Astrocyte of the spinal cord (primary cell): ENCODE results near the gene GLP2R.

Experiments
- DNase-seq: peaks from one replicate; pipeline ENCODE4 v3.0.0; 2011; ENCODE audit warnings: low read depth, low spot score
- H3K4me3 ChIP-seq: 2 replicates; pipeline ENCODE4 v1.5.1; 2011; ENCODE audit warnings: low read depth, mild to moderate bottlenecking, low read length, moderate library complexity
- CTCF ChIP-seq: IDR thresholded peaks from 2 replicates; pipeline ENCODE4 v1.5.1; 2012; ENCODE audit warnings: low read depth, mild to moderate bottlenecking, low read length, inconsistent platforms
- in situ Hi-C: cut with HindIII; loops from 2 replicates; pipeline ENCODE4 v1.10.0; 2017; ENCODE audit warnings: low sequenced_read_pairs

Gene GLP2R

GRCh38 chr17:9862220-9862619, 36.5 kb downstream of the GLP2R start:
- DNase-seq: no peak
- no peak for TF ChIP-seq CTCF
- in situ Hi-C loops: no loop called here
- no peak overlapping the region for H3K4me3 ChIP-seq

- TF ChIP-seq CTCF: no peak
- DNase-seq: no peak
- no peak overlapping the region for H3K4me3 ChIP-seq
- in situ Hi-C loops: no loop called here
Observed at GRCh38 chr17:9862949-9863348, 37.2 kb downstream of the GLP2R start.

- no peak for DNase-seq
- in situ Hi-C loops: no loop called here
- H3K4me3 ChIP-seq: no peak overlapping the region
- TF ChIP-seq CTCF: no peak
Observed at GRCh38 chr17:9865586-9865985, 39.9 kb downstream of the GLP2R start.

- no peak for TF ChIP-seq CTCF
- in situ Hi-C loops: no loop called here
- DNase-seq: no peak
- H3K4me3 ChIP-seq: no peak overlapping the region
Observed at GRCh38 chr17:9868552-9868951, 42.8 kb downstream of the GLP2R start.

- DNase-seq: no peak
- H3K4me3 ChIP-seq: no peak overlapping the region
- TF ChIP-seq CTCF: no peak
- in situ Hi-C loops: no loop called here
Observed at GRCh38 chr17:9872852-9873251, 47.1 kb downstream of the GLP2R start.

- no peak for TF ChIP-seq CTCF
Observed at GRCh38 chr17:9874722-9875121, 49.0 kb downstream of the GLP2R start.

GRCh38 chr17:9875441-9875840, 49.7 kb downstream of the GLP2R start:
- DNase-seq: peak; percentile 89
- in situ Hi-C loops: no loop called here

More at GRCh38 chr17:9874722-9875121, 49.0 kb downstream of the GLP2R start:
- in situ Hi-C loops: no loop called here
- H3K4me3 ChIP-seq: no peak overlapping the region
- DNase-seq: no peak

More at GRCh38 chr17:9875441-9875840, 49.7 kb downstream of the GLP2R start:
- TF ChIP-seq CTCF: no peak
- H3K4me3 ChIP-seq: no peak overlapping the region
